Muscle of leg (tissue), 11 donors: ENCODE results near the gene SUCLG1. TPM values are rescaled to one million over a fixed set of nuclear protein-coding genes. Genes with fewer than 3 reads are reported as not detected.
"Not testable (repeated sequence)": the region's sequence is repeated elsewhere in the genome, so short reads cannot be mapped to it uniquely, and the experiment has no call there.

Experiments
- DNase-seq: peaks from one replicate; pipeline ENCODE4 v3.0.0; 2013
- H3K27ac ChIP-seq: one replicate; pipeline ENCODE4 v1.5.1; 2013; ENCODE audit warnings: mild to moderate bottlenecking, low read length, control low read depth
- H3K27me3 ChIP-seq: one replicate; pipeline ENCODE4 v1.6.1; 2013; ENCODE audit warnings: low read length; ENCODE audit not compliant: control insufficient read depth, insufficient read depth
- H3K36me3 ChIP-seq: one replicate; pipeline ENCODE4 v1.6.1; 2013; ENCODE audit warnings: low read length; ENCODE audit not compliant: control insufficient read depth, insufficient read depth
- H3K4me1 ChIP-seq: one replicate; pipeline ENCODE4 v1.6.1; 2013; ENCODE audit warnings: low read length; ENCODE audit not compliant: control insufficient read depth, insufficient read depth
- H3K4me3 ChIP-seq: one replicate; pipeline ENCODE4 v1.5.1; 2013; ENCODE audit warnings: low read length, control low read depth
- H3K9me3 ChIP-seq: replicated peaks from 2 replicates; pipeline ENCODE4 v1.6.1; 2013; ENCODE audit warnings: low read depth, low read length; ENCODE audit not compliant: control insufficient read depth
- WGBS: methylation state at CpG from one replicate; pipeline ENCODE4 v1.1.5; 2013; ENCODE audit warnings: missing lambda C conversion rate; ENCODE audit not compliant: insufficient coverage; 5-methylcytosine and 5-hydroxymethylcytosine counted together
- polyA plus RNA-seq, 8 donors: library from polyadenylated mRNA; unstranded; fragments of 120-200 nt; gene quantifications; one replicate each; pipeline versions ENCODE4 v1.2.1 to v1.2.3, GENCODE V29; 2013; ENCODE audit warnings: inconsistent platforms in 1 of 8, low replicate concordance in 1 of 8; ENCODE audit not compliant: insufficient read length in 8 of 8, insufficient read depth in 1 of 8
- total RNA-seq: library from RNA; stranded (reverse); fragments of 120-200 nt; gene quantifications from one replicate; pipeline ENCODE4 v1.2.4, GENCODE V29; 2013

The SUCLG1 gene
- total and polyA plus RNA-seq, 9 donors = 60.2 to 84.5 (median 71.0) TPM

GRCh38 chr2:84399839-84400238, 59.2 kb downstream of the SUCLG1 start:
- H3K27me3 ChIP-seq, H3K27ac ChIP-seq, H3K36me3 ChIP-seq, H3K4me1 ChIP-seq, H3K4me3 ChIP-seq, DNase-seq, H3K9me3 ChIP-seq: not testable (repeated sequence)
- WGBS = no CpG with 5 or more reads among the region's 1 CpG

GRCh38 chr2:84395820-84396219, 63.3 kb downstream of the SUCLG1 start:
- no peak for DNase-seq
- no peaks in the 10 kb centered on the region for H3K4me1 ChIP-seq
- no peaks in the 10 kb centered on the region for H3K27me3 ChIP-seq
- no peak overlapping the region for H3K27ac ChIP-seq
- no peak overlapping the region for H3K4me3 ChIP-seq
- no peaks in the 10 kb centered on the region for H3K36me3 ChIP-seq
- H3K9me3 ChIP-seq = no peaks in the 10 kb centered on the region
- WGBS = 17% methylated on average over 2 of the region's 3 CpGs

GRCh38 chr2:84394628-84395027, 64.5 kb downstream of the SUCLG1 start:
- no peaks in the 10 kb centered on the region for H3K36me3 ChIP-seq

GRCh38 chr2:84393829-84394228, 65.3 kb downstream of the SUCLG1 start:
- no peak for DNase-seq
- Histone ChIP-seq H3K27me3 (no peaks in the 10 kb centered on the region), H3K27ac (no peak overlapping the region), H3K36me3 (no peaks in the 10 kb centered on the region), H3K4me3 (no peak overlapping the region), H3K9me3 (no peaks in the 10 kb centered on the region), H3K4me1 (no peaks in the 10 kb centered on the region)

More at GRCh38 chr2:84394628-84395027, 64.5 kb downstream of the SUCLG1 start:
- H3K27ac ChIP-seq = no peak overlapping the region
- DNase-seq = no peak
- no peaks in the 10 kb centered on the region for H3K27me3 ChIP-seq
- no peaks in the 10 kb centered on the region for H3K4me1 ChIP-seq
- no peak overlapping the region for H3K4me3 ChIP-seq
- 20% methylated on average over 1 of the region's 2 CpGs for WGBS
- no peaks in the 10 kb centered on the region for H3K9me3 ChIP-seq

DNA sequence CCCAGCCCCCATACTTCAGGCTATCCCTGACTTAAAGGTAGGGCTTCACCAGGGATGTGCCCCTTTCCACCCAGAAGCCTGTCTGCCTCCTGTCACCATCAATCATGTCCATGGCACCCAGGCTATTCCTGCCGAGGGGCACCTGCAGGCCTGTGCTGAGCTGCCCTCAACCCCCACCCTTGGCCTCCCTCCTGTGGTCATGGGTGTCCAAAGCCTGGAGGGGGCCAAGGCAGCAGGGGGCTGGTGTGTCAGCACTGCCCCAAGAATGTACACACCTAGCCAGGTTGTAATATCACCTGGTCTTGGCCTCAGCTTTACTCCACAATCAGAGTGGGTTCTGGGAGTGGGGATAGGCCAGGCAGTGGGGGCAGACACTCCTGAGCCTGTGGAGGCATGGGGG, 69.3 kb downstream of the SUCLG1 start:
- Histone ChIP-seq H3K4me1 (no peaks in the 10 kb centered on the region), H3K9me3 (no peaks in the 10 kb centered on the region), H3K27ac (no peak overlapping the region), H3K36me3 (no peaks in the 10 kb centered on the region), H3K4me3 (no peak overlapping the region), H3K27me3 (no peaks in the 10 kb centered on the region)
- no CpG with 5 or more reads among the region's 1 CpG for WGBS
- no peak for DNase-seq

DNA sequence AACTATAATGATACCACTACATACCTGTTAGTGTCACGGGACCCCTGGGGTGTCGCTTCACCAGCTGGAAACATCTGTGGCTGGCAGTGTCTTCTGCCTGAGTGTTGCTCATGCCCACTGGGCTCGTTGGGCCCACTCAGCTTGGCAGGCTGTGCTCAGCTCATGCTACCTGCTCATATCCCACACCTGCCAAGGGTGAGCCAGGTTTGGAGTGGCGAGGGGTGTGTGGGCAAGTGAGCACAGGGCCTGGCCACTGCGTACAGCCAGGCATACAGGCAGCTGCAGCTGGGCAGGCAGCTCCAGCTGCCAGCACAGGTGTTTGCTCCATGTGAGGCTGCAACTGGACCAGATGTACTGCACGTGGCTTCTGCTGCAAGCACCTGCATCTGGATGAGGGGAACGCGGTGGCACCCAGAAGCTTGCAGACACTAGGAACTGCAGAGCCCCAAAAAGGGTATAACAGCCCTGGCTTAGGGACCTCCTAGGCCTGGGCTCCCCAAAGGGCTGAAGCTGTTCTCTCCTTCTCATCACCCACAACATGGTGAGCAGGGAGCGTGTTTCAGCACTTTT, 70.1 kb downstream of the SUCLG1 start:
- no peaks in the 10 kb centered on the region for H3K9me3 ChIP-seq
- 82% methylated on average over 8 of the region's 9 CpGs for WGBS
- no peaks in the 10 kb centered on the region for H3K4me1 ChIP-seq
- no peaks in the 10 kb centered on the region for H3K27me3 ChIP-seq
- DNase-seq = no peak
- H3K4me3 ChIP-seq = no peak overlapping the region
- H3K27ac ChIP-seq = no peak overlapping the region
- H3K36me3 ChIP-seq = no peaks in the 10 kb centered on the region

- no CpG with 5 or more reads among the region's 1 CpG for WGBS
- Histone ChIP-seq H3K27ac (no peak overlapping the region), H3K36me3 (no peaks in the 10 kb centered on the region), H3K4me1 (no peaks in the 10 kb centered on the region), H3K9me3 (no peaks in the 10 kb centered on the region), H3K27me3 (no peaks in the 10 kb centered on the region), H3K4me3 (no peak overlapping the region)
- DNase-seq = no peak
Measured at GRCh38 chr2:84388133-84388532, 70.9 kb downstream of the SUCLG1 start.

- Histone ChIP-seq H3K27me3 (no peaks in the 10 kb centered on the region), H3K4me3 (no peak overlapping the region), H3K9me3 (no peaks in the 10 kb centered on the region), H3K27ac (no peak overlapping the region), H3K36me3 (no peaks in the 10 kb centered on the region), H3K4me1 (no peaks in the 10 kb centered on the region)
- DNase-seq = no peak
- WGBS = 24% methylated on average over 4 of the region's 7 CpGs
Measured at GRCh38 chr2:84386336-84387040, 72.6 kb downstream of the SUCLG1 start.

GRCh38 chr2:84383271-84383670, 75.8 kb downstream of the SUCLG1 start:
- no peaks in the 10 kb centered on the region for H3K9me3 ChIP-seq
- no peak overlapping the region for H3K4me3 ChIP-seq
- H3K27ac ChIP-seq = no peak overlapping the region
- H3K27me3 ChIP-seq = no peaks in the 10 kb centered on the region
- no CpG with 5 or more reads among the region's 2 CpGs for WGBS
- H3K4me1 ChIP-seq = no peaks in the 10 kb centered on the region
- H3K36me3 ChIP-seq = no peaks in the 10 kb centered on the region
- DNase-seq = no peak

DNA sequence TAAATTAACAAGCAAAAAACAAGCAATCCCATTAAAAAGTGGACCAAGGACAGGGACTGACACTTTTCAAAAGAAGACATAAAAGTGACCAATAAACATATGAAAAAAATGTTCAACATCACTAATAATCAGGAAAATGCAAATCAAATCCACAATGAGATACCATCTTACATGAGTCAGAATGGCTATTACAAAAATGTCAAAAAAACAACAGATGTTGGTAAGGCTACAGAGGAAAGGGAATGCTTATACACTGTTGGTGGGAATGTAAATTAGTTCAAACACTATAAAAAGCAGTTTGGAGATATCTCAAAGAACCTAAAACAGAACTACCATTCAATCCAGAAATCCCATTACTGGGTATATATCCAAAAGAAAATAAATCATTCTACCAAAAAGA, 78.2 kb downstream of the SUCLG1 start:
- no peak overlapping the region for H3K27ac ChIP-seq
- no peaks in the 10 kb centered on the region for H3K27me3 ChIP-seq
- no peak overlapping the region for H3K4me3 ChIP-seq
- H3K36me3 ChIP-seq = no peaks in the 10 kb centered on the region
- H3K9me3 ChIP-seq = no peaks in the 10 kb centered on the region
- no peaks in the 10 kb centered on the region for H3K4me1 ChIP-seq
- DNase-seq = no peak

GRCh38 chr2:84378960-84379359, 80.1 kb downstream of the SUCLG1 start:
- DNase-seq = no peak
- H3K4me3 ChIP-seq = no peak overlapping the region
- H3K36me3 ChIP-seq = no peaks in the 10 kb centered on the region
- H3K9me3 ChIP-seq = no peaks in the 10 kb centered on the region
- H3K27me3 ChIP-seq = no peaks in the 10 kb centered on the region
- H3K4me1 ChIP-seq = no peaks in the 10 kb centered on the region
- no peak overlapping the region for H3K27ac ChIP-seq
- WGBS = no CpG with 5 or more reads among the region's 1 CpG
